Activated naive CD8-positive, alpha-beta T cell treated with anti-CD3 and anti-CD28 coated beads for 36 hours (primary cell): ENCODE data around the gene SELPLG. TPM values are rescaled to one million over a fixed set of nuclear protein-coding genes. Genes with fewer than 3 reads are reported as not detected.
"Not testable (repeated sequence)": the region's sequence is repeated elsewhere in the genome, so short reads cannot be mapped to it uniquely, and the experiment has no call there.

Experiments
- DNase-seq: peaks from one replicate; pipeline ENCODE4 v3.0.0; 2021
- H3K27ac Mint-ChIP-seq: one replicate; pipeline ENCODE4 v1.8.0; 2022; ENCODE audit warnings: mild to moderate bottlenecking, moderate library complexity, mixed read lengths
- H3K27me3 Mint-ChIP-seq: one replicate; pipeline ENCODE4 v1.8.0; 2022; ENCODE audit warnings: mild to moderate bottlenecking, mixed read lengths
- H3K36me3 Mint-ChIP-seq: one replicate; pipeline ENCODE4 v1.8.0; 2021; ENCODE audit warnings: mild to moderate bottlenecking, mixed read lengths
- H3K4me1 Mint-ChIP-seq: one replicate; pipeline ENCODE4 v1.8.0; 2021; ENCODE audit warnings: mixed read lengths
- H3K4me3 Mint-ChIP-seq: one replicate; pipeline ENCODE4 v1.8.0; 2022; ENCODE audit warnings: mild to moderate bottlenecking, moderate library complexity, mixed read lengths
- H3K9me3 Mint-ChIP-seq: one replicate; pipeline ENCODE4 v1.8.0; 2022; ENCODE audit warnings: mixed read lengths
- total RNA-seq, 2 experiments: library from RNA; stranded (reverse); gene quantifications; one replicate each; pipeline ENCODE4 v1.2.3, GENCODE V29; 2021

SELPLG gene
- total RNA-seq, 2 experiments from 2014 or later: 22.2 to 23.0 TPM

GRCh38 chr12:108599948-108600701 is 33.6 kb downstream of the SELPLG start:
- H3K4me1 Mint-ChIP-seq: no peaks in the 10 kb centered on the region
- no peaks in the 10 kb centered on the region for H3K36me3 Mint-ChIP-seq
- H3K4me3 Mint-ChIP-seq: no peak overlapping the region
- H3K27me3 Mint-ChIP-seq: no peaks in the 10 kb centered on the region
- no peaks in the 10 kb centered on the region for H3K9me3 Mint-ChIP-seq
- DNase-seq: no peak
- H3K27ac Mint-ChIP-seq: no peak overlapping the region

GRCh38 chr12:108599541-108599940 is 34.2 kb downstream of the SELPLG start:
- Mint-ChIP-seq H3K36me3 (no peaks in the 10 kb centered on the region), H3K27ac (no peak overlapping the region), H3K27me3 (no peaks in the 10 kb centered on the region), H3K9me3 (no peaks in the 10 kb centered on the region), H3K4me1 (no peaks in the 10 kb centered on the region), H3K4me3 (no peak overlapping the region)
- no peak for DNase-seq

GRCh38 chr12:108598553-108599250 is 35.0 kb downstream of the SELPLG start:
- H3K9me3 Mint-ChIP-seq: no peaks in the 10 kb centered on the region
- no peak overlapping the region for H3K27ac Mint-ChIP-seq
- no peaks in the 10 kb centered on the region for H3K27me3 Mint-ChIP-seq
- DNase-seq: no peak
- no peak overlapping the region for H3K4me3 Mint-ChIP-seq
- no peaks in the 10 kb centered on the region for H3K4me1 Mint-ChIP-seq
- H3K36me3 Mint-ChIP-seq: no peaks in the 10 kb centered on the region

GRCh38 chr12:108597559-108598471 is 35.9 kb downstream of the SELPLG start, which contains the start of gene TMEM119:
TMEM119 (minus strand) TSS chr12:108598084; CDS start chr12:108592383, 5,701 bp downstream.
- Mint-ChIP-seq H3K27ac (no peak within 1 kb of the TSS), H3K36me3 (no peaks in the 10 kb centered on the region), H3K9me3 (no peaks in the 10 kb centered on the region), H3K4me3 (no peak within 1 kb of the TSS), H3K27me3 (no peaks in the 10 kb centered on the region), H3K4me1 (no peaks in the 10 kb centered on the region)
- no peak for DNase-seq

- H3K36me3 Mint-ChIP-seq: no peaks in the 10 kb centered on the region
- H3K9me3 Mint-ChIP-seq: no peaks in the 10 kb centered on the region
- H3K27ac Mint-ChIP-seq: no peak overlapping the region
Observed at GRCh38 chr12:108596854-108597558, 36.7 kb downstream of the SELPLG start.

GRCh38 chr12:108595711-108596647 is 37.7 kb downstream of the SELPLG start:
- Mint-ChIP-seq H3K4me3 (no peak overlapping the region), H3K27me3 (no peaks in the 10 kb centered on the region), H3K9me3 (no peaks in the 10 kb centered on the region), H3K27ac (no peak overlapping the region), H3K36me3 (no peaks in the 10 kb centered on the region), H3K4me1 (no peaks in the 10 kb centered on the region)
- DNase-seq: no peak

More at GRCh38 chr12:108596854-108597558, 36.7 kb downstream of the SELPLG start:
- Mint-ChIP-seq H3K4me3 (no peak overlapping the region), H3K4me1 (no peaks in the 10 kb centered on the region), H3K27me3 (no peaks in the 10 kb centered on the region)
- no peak for DNase-seq

GRCh38 chr12:108594960-108595710 is 38.6 kb downstream of the SELPLG start:
- no peaks in the 10 kb centered on the region for H3K4me1 Mint-ChIP-seq
- H3K27ac Mint-ChIP-seq: no peak overlapping the region
- no peaks in the 10 kb centered on the region for H3K9me3 Mint-ChIP-seq
- no peak for DNase-seq
- no peaks in the 10 kb centered on the region for H3K36me3 Mint-ChIP-seq
- no peaks in the 10 kb centered on the region for H3K27me3 Mint-ChIP-seq
- H3K4me3 Mint-ChIP-seq: no peak overlapping the region

- H3K4me1 Mint-ChIP-seq: no peaks in the 10 kb centered on the region
- H3K27me3 Mint-ChIP-seq: no peaks in the 10 kb centered on the region
- H3K9me3 Mint-ChIP-seq: no peaks in the 10 kb centered on the region
- H3K4me3 Mint-ChIP-seq: no peak overlapping the region
- no peak overlapping the region for H3K27ac Mint-ChIP-seq
- DNase-seq: no peak
- no peaks in the 10 kb centered on the region for H3K36me3 Mint-ChIP-seq
Observed at GRCh38 chr12:108594323-108594903, 39.3 kb downstream of the SELPLG start.

GRCh38 chr12:108592033-108592909 is 41.4 kb downstream of the SELPLG start:
- Mint-ChIP-seq H3K4me1 (no peaks in the 10 kb centered on the region), H3K27ac (no peak overlapping the region), H3K36me3 (no peaks in the 10 kb centered on the region), H3K4me3 (no peak overlapping the region), H3K9me3 (no peaks in the 10 kb centered on the region), H3K27me3 (no peaks in the 10 kb centered on the region)
- no peak for DNase-seq

GRCh38 chr12:108591267-108591980 is 42.3 kb downstream of the SELPLG start:
- Mint-ChIP-seq H3K9me3 (no peaks in the 10 kb centered on the region), H3K27ac (no peak overlapping the region), H3K4me3 (no peak overlapping the region), H3K4me1 (no peaks in the 10 kb centered on the region), H3K36me3 (no peaks in the 10 kb centered on the region), H3K27me3 (no peaks in the 10 kb centered on the region)
- no peak for DNase-seq

GRCh38 chr12:108590463-108590862 is 43.2 kb downstream of the SELPLG start:
- not testable (repeated sequence) for H3K4me3 Mint-ChIP-seq, H3K4me1 Mint-ChIP-seq, H3K27me3 Mint-ChIP-seq, H3K36me3 Mint-ChIP-seq, H3K27ac Mint-ChIP-seq, DNase-seq, H3K9me3 Mint-ChIP-seq

- Mint-ChIP-seq H3K36me3 (no peaks in the 10 kb centered on the region), H3K27me3 (no peaks in the 10 kb centered on the region), H3K27ac (no peak overlapping the region), H3K4me1 (no peaks in the 10 kb centered on the region), H3K9me3 (no peaks in the 10 kb centered on the region), H3K4me3 (no peak overlapping the region)
- DNase-seq: no peak
Observed at GRCh38 chr12:108589840-108590229, 43.9 kb downstream of the SELPLG start.
